Large intestine (tissue), 3 donors: ENCODE measurements around the gene IGFBP1. TPM values are rescaled to one million over a fixed set of nuclear protein-coding genes. Genes with fewer than 3 reads are reported as not detected.

ENCODE experiments used
- DNase-seq, 2 donors: peaks; one replicate each; pipeline versions ENCODE4 v3.0.0 to v3.0.0-alpha.2; 2013
- H3K27ac ChIP-seq: one replicate; pipeline ENCODE4 v1.5.1; 2013; ENCODE audit warnings: low read length
- H3K27me3 ChIP-seq: 2 replicates; pipeline ENCODE4 v1.6.1; 2013; ENCODE audit warnings: low read length; ENCODE audit not compliant: control insufficient read depth, insufficient read depth
- H3K36me3 ChIP-seq: 2 replicates; pipeline ENCODE4 v1.6.1; 2013; ENCODE audit warnings: low read length; ENCODE audit not compliant: control insufficient read depth, insufficient read depth
- H3K4me1 ChIP-seq: one replicate; pipeline ENCODE4 v1.6.1; 2013; ENCODE audit warnings: low read length; ENCODE audit not compliant: control insufficient read depth, insufficient read depth
- H3K4me3 ChIP-seq: one replicate; pipeline ENCODE4 v1.5.1; 2013; ENCODE audit warnings: low read length
- H3K9me3 ChIP-seq: one replicate; pipeline ENCODE4 v1.6.1; 2013; ENCODE audit warnings: mild to moderate bottlenecking, low read depth, low read length, moderate library complexity; ENCODE audit not compliant: control insufficient read depth
- WGBS: methylation state at CpG from one replicate; pipeline ENCODE4 v1.1.5; 2013; ENCODE audit warnings: low lambda C conversion rate; ENCODE audit not compliant: insufficient coverage; 5-methylcytosine and 5-hydroxymethylcytosine counted together
- polyA plus RNA-seq: library from polyadenylated mRNA; unstranded; fragments of 120-200 nt; gene quantifications from one replicate; pipeline ENCODE4 v1.2.1, GENCODE V29; 2013

The IGFBP1 gene
- polyA plus RNA-seq, 1 donor = 0.12 TPM

GRCh38 chr7:45881280-45881758 is 7.0 kb upstream of the IGFBP1 start:
- WGBS = no CpG with 5 or more reads among the region's 9 CpGs

GRCh38 chr7:45881759-45882464 is 6.4 kb upstream of the IGFBP1 start:
- H3K9me3 ChIP-seq = peaks cover 3% of the 10 kb centered on the region
- peaks cover 21% of the 10 kb centered on the region for H3K27me3 ChIP-seq
- no peak overlapping the region for H3K27ac ChIP-seq
- no peaks in the 10 kb centered on the region for H3K36me3 ChIP-seq
- H3K4me1 ChIP-seq = no peaks in the 10 kb centered on the region
- H3K4me3 ChIP-seq = no peak overlapping the region
- no peak for DNase-seq
- 67% methylated on average over 1 of the region's 12 CpGs for WGBS

More at GRCh38 chr7:45881280-45881758, 7.0 kb upstream of the IGFBP1 start:
- peaks cover 3% of the 10 kb centered on the region for H3K9me3 ChIP-seq
- no peaks in the 10 kb centered on the region for H3K4me1 ChIP-seq
- H3K36me3 ChIP-seq = no peaks in the 10 kb centered on the region
- DNase-seq = no peak
- H3K27ac ChIP-seq = no peak overlapping the region
- peaks cover 21% of the 10 kb centered on the region for H3K27me3 ChIP-seq
- no peak overlapping the region for H3K4me3 ChIP-seq

- Histone ChIP-seq H3K36me3 (no peaks in the 10 kb centered on the region), H3K4me1 (no peaks in the 10 kb centered on the region), H3K9me3 (peaks cover 3% of the 10 kb centered on the region), H3K27me3 (peaks cover 26% of the 10 kb centered on the region), H3K27ac (no peak overlapping the region), H3K4me3 (no peak overlapping the region)
- WGBS = 60% methylated on average over 1 of the region's 5 CpGs
- no peak for DNase-seq
These were observed 5.8 kb upstream of the IGFBP1 start for GRCh38 chr7:45882465-45882810.

- Histone ChIP-seq H3K4me1 (no peaks in the 10 kb centered on the region), H3K27me3 (peaks cover 42% of the 10 kb centered on the region), H3K27ac (no peak overlapping the region), H3K4me3 (no peak overlapping the region), H3K9me3 (peaks cover 4% of the 10 kb centered on the region), H3K36me3 (no peaks in the 10 kb centered on the region)
- no CpG with 5 or more reads among the region's 4 CpGs for WGBS
- DNase-seq = no peak
These were observed 4.2 kb upstream of the IGFBP1 start for GRCh38 chr7:45884136-45884535.

GRCh38 chr7:45885264-45885882 is 2.9 kb upstream of the IGFBP1 start:
- DNase-seq = no peak
- Histone ChIP-seq H3K4me3 (no peak overlapping the region), H3K9me3 (peaks cover 4% of the 10 kb centered on the region), H3K27ac (no peak overlapping the region), H3K27me3 (peaks cover 54% of the 10 kb centered on the region), H3K4me1 (no peaks in the 10 kb centered on the region), H3K36me3 (no peaks in the 10 kb centered on the region)
- no CpG with 5 or more reads among the region's 7 CpGs for WGBS

- Histone ChIP-seq H3K36me3 (no peaks in the 10 kb centered on the region), H3K4me3 (no peak overlapping the region), H3K27ac (no peak overlapping the region), H3K4me1 (no peaks in the 10 kb centered on the region), H3K27me3 (peaks cover 57% of the 10 kb centered on the region), H3K9me3 (peaks cover 4% of the 10 kb centered on the region)
- DNase-seq = no peak
- no CpG with 5 or more reads among the region's 5 CpGs for WGBS
These were observed 1.2 kb upstream of the IGFBP1 start for GRCh38 chr7:45886931-45887667.

- no peak for DNase-seq
- peaks cover 4% of the 10 kb centered on the region for H3K9me3 ChIP-seq
- no peak overlapping the region for H3K4me3 ChIP-seq
- H3K4me1 ChIP-seq = no peaks in the 10 kb centered on the region
- WGBS = no CpG with 5 or more reads among the region's 14 CpGs
- peaks cover 49% of the 10 kb centered on the region for H3K27me3 ChIP-seq
- no peak overlapping the region for H3K27ac ChIP-seq
- H3K36me3 ChIP-seq = no peaks in the 10 kb centered on the region
These were observed 692 bp downstream of the IGFBP1 start for GRCh38 chr7:45888993-45889366.

GRCh38 chr7:45889367-45890067 is 1.2 kb downstream of the IGFBP1 start:
- Histone ChIP-seq H3K4me1 (no peaks in the 10 kb centered on the region), H3K27me3 (peaks cover 44% of the 10 kb centered on the region), H3K4me3 (no peak overlapping the region), H3K9me3 (peaks cover 4% of the 10 kb centered on the region), H3K36me3 (no peaks in the 10 kb centered on the region), H3K27ac (no peak overlapping the region)
- WGBS = no CpG with 5 or more reads among the region's 8 CpGs
- DNase-seq = no peak

- no peaks in the 10 kb centered on the region for H3K36me3 ChIP-seq
- H3K27me3 ChIP-seq = peaks cover 39% of the 10 kb centered on the region
- WGBS = no CpG with 5 or more reads among the region's 8 CpGs
- no peak overlapping the region for H3K4me3 ChIP-seq
- DNase-seq = no peak
- no peak overlapping the region for H3K27ac ChIP-seq
- peaks cover 4% of the 10 kb centered on the region for H3K9me3 ChIP-seq
- H3K4me1 ChIP-seq = peaks cover 5% of the 10 kb centered on the region
These were observed 2.0 kb downstream of the IGFBP1 start for GRCh38 chr7:45890125-45890901.
